Skeletal muscle tissue (tissue), 4 donors: ENCODE measurements around the gene CEP192. TPM values are rescaled to one million over a fixed set of nuclear protein-coding genes. Genes with fewer than 3 reads are reported as not detected.
"Not testable (repeated sequence)": the region's sequence is repeated elsewhere in the genome, so short reads cannot be mapped to it uniquely, and the experiment has no call there.

Source experiments
- H3K27ac ChIP-seq: one replicate; pipeline ENCODE4 v1.7.0; 2013; ENCODE audit warnings: mild to moderate bottlenecking, low read depth, low read length, inconsistent platforms
- H3K27me3 ChIP-seq, 3 donors: one replicate each; pipeline ENCODE4 v1.7.0; 2013; ENCODE audit warnings: low read length in 3 of 3; ENCODE audit not compliant: control insufficient read depth in 3 of 3, insufficient read depth in 3 of 3
- H3K36me3 ChIP-seq, 3 donors: one replicate each; pipeline ENCODE4 v1.7.0; 2013; ENCODE audit warnings: low read length in 3 of 3; ENCODE audit not compliant: control insufficient read depth in 3 of 3, insufficient read depth in 3 of 3
- H3K4me1 ChIP-seq, 3 donors: one replicate each; pipeline ENCODE4 v1.7.0; 2013; ENCODE audit warnings: low read length in 3 of 3, mild to moderate bottlenecking in 3 of 3; ENCODE audit not compliant: control insufficient read depth in 3 of 3, insufficient read depth in 3 of 3
- H3K4me3 ChIP-seq, 3 donors: one replicate each; pipeline ENCODE4 v1.7.0; 2013; ENCODE audit warnings: low read length in 3 of 3
- H3K9ac ChIP-seq, 3 donors: one replicate each; pipeline ENCODE4 v1.7.0; 2013; ENCODE audit warnings: low read length in 3 of 3, mild to moderate bottlenecking in 3 of 3, moderate library complexity in 2 of 3, low read depth in 1 of 3
- H3K9me3 ChIP-seq, 3 donors: one replicate each; pipeline ENCODE4 v1.7.0; 2013; ENCODE audit warnings: low read length in 3 of 3; ENCODE audit not compliant: control insufficient read depth in 3 of 3
- total RNA-seq: library from RNA; depleted of rRNA; stranded (reverse); fragments of >200 nt; gene quantifications from one replicate; pipeline ENCODE4 v1.2.3, GENCODE V29; 2014
- donor health status: Osteomylitis.

Gene CEP192
- total RNA-seq, 1 donor from 2014 or later: 56.9 TPM

- Histone ChIP-seq H3K36me3 (peaks cover 0 to 3% (median under 1%) of the 10 kb centered on the region in 3 donors), H3K27ac (no peak overlapping the region), H3K9ac (no peak overlapping the region), H3K9me3 (no peaks in the 10 kb centered on the region), H3K4me1 (peaks cover 15 to 33% (median 28%) of the 10 kb centered on the region in 3 donors), H3K4me3 (peak overlapping the region; percentile 86 to 95 (median 90)), H3K27me3 (no peaks in the 10 kb centered on the region)
Measured at GRCh38 chr18:12990123-12990475, 1.1 kb upstream of the CEP192 start.

GRCh38 chr18:12990641-12990966, 558 bp upstream of the CEP192 start:
- Histone ChIP-seq H3K27ac (peak overlapping the region; percentile 33), H3K4me3 (peak overlapping the region; percentile 86 to 95 (median 90)), H3K36me3 (no peaks in the 10 kb centered on the region), H3K27me3 (no peaks in the 10 kb centered on the region), H3K9me3 (no peaks in the 10 kb centered on the region), H3K4me1 (peaks cover 15 to 33% (median 28%) of the 10 kb centered on the region in 3 donors), H3K9ac (peak overlapping the region; percentile 78 to 83 (median 80))

GRCh38 chr18:12991821-12992179, 638 bp downstream of the CEP192 start:
- H3K9me3 ChIP-seq: no peaks in the 10 kb centered on the region
- H3K36me3 ChIP-seq: no peaks in the 10 kb centered on the region
- H3K4me1 ChIP-seq: peaks cover 15 to 42% (median 28%) of the 10 kb centered on the region in 3 donors
- peak overlapping the region; percentile 83 to 90 (median 89) for H3K9ac ChIP-seq
- peak overlapping the region; percentile 90 to 97 (median 92) for H3K4me3 ChIP-seq
- H3K27me3 ChIP-seq: no peaks in the 10 kb centered on the region
- peak overlapping the region; percentile 76 for H3K27ac ChIP-seq

GRCh38 chr18:12993439-12993838, 2.3 kb downstream of the CEP192 start:
- H3K9me3 ChIP-seq: no peaks in the 10 kb centered on the region
- H3K4me3 ChIP-seq: no peak overlapping the region
- H3K27ac ChIP-seq: no peak overlapping the region
- H3K4me1 ChIP-seq: peaks cover 15 to 42% (median 28%) of the 10 kb centered on the region in 3 donors
- no peaks in the 10 kb centered on the region for H3K27me3 ChIP-seq
- no peak overlapping the region for H3K9ac ChIP-seq
- H3K36me3 ChIP-seq: no peaks in the 10 kb centered on the region

- H3K36me3 ChIP-seq: peaks cover 0 to 4% (median 0%) of the 10 kb centered on the region in 3 donors
- no peak overlapping the region for H3K4me3 ChIP-seq
- peaks cover 11 to 29% (median 19%) of the 10 kb centered on the region in 3 donors for H3K4me1 ChIP-seq
- no peak overlapping the region for H3K27ac ChIP-seq
- H3K9me3 ChIP-seq: no peaks in the 10 kb centered on the region
- no peaks in the 10 kb centered on the region for H3K27me3 ChIP-seq
- no peak overlapping the region for H3K9ac ChIP-seq
Measured at GRCh38 chr18:12995424-12995823, 4.3 kb downstream of the CEP192 start.

GRCh38 chr18:12995952-12996477, 4.9 kb downstream of the CEP192 start:
- no peak overlapping the region for H3K27ac ChIP-seq
- H3K9me3 ChIP-seq: no peaks in the 10 kb centered on the region
- no peaks in the 10 kb centered on the region for H3K27me3 ChIP-seq
- H3K4me1 ChIP-seq: peaks cover 7 to 24% (median 19%) of the 10 kb centered on the region in 3 donors
- peaks cover 0 to 4% (median 0%) of the 10 kb centered on the region in 3 donors for H3K36me3 ChIP-seq
- H3K9ac ChIP-seq: no peak overlapping the region
- no peak overlapping the region for H3K4me3 ChIP-seq

GRCh38 chr18:12996661-12997292, 5.6 kb downstream of the CEP192 start:
- Histone ChIP-seq H3K9me3 (no peaks in the 10 kb centered on the region), H3K9ac (no peak overlapping the region), H3K4me3 (no peak overlapping the region), H3K4me1 (peaks cover 7 to 20% (median 16%) of the 10 kb centered on the region in 3 donors), H3K27me3 (no peaks in the 10 kb centered on the region), H3K36me3 (peaks cover 0 to 4% (median 2%) of the 10 kb centered on the region in 3 donors), H3K27ac (no peak overlapping the region)

- not testable (repeated sequence) for H3K9me3 ChIP-seq, H3K27me3 ChIP-seq, H3K27ac ChIP-seq, H3K36me3 ChIP-seq, H3K4me3 ChIP-seq, H3K9ac ChIP-seq
- H3K4me1 ChIP-seq: peaks cover 4 to 17% (median 12%) of the 10 kb centered on the region in 3 donors
Measured at GRCh38 chr18:12997330-12997729, 6.2 kb downstream of the CEP192 start.

GRCh38 chr18:12998332-12999060, 7.3 kb downstream of the CEP192 start:
- no peak overlapping the region for H3K4me3 ChIP-seq
- H3K4me1 ChIP-seq: peaks cover 0 to 9% (median under 1%) of the 10 kb centered on the region in 3 donors
- H3K27ac ChIP-seq: no peak overlapping the region
- peak overlapping the region in 1 of 3 donors; percentile 3 for H3K9ac ChIP-seq
- no peaks in the 10 kb centered on the region for H3K27me3 ChIP-seq
- no peaks in the 10 kb centered on the region for H3K9me3 ChIP-seq
- H3K36me3 ChIP-seq: peaks cover 0 to 4% (median 2%) of the 10 kb centered on the region in 3 donors

- no peak overlapping the region for H3K9ac ChIP-seq
- H3K4me1 ChIP-seq: no peaks in the 10 kb centered on the region
- H3K9me3 ChIP-seq: no peaks in the 10 kb centered on the region
- H3K27me3 ChIP-seq: no peaks in the 10 kb centered on the region
- no peak overlapping the region for H3K4me3 ChIP-seq
- no peak overlapping the region for H3K27ac ChIP-seq
- peaks cover 2 to 9% (median 6%) of the 10 kb centered on the region in 3 donors for H3K36me3 ChIP-seq
Measured at GRCh38 chr18:13003466-13003896, 12.3 kb downstream of the CEP192 start.
